ENCODE results near the gene KIAA1755. TPM values are rescaled to one million over a fixed set of nuclear protein-coding genes. Genes with fewer than 3 reads are reported as not detected.

The KIAA1755 gene
- total RNA-seq, 1 donor from 2014 or later, result not detected

GRCh38 chr20:38242848-38243708 is 17.5 kb downstream of the KIAA1755 start:
- intact Hi-C loops (cut with micrococcal nuclease), result no loop called here

- intact Hi-C loops (cut with micrococcal nuclease), result no loop called here
Measured at GRCh38 chr20:38241201-38241600, 19.3 kb downstream of the KIAA1755 start.

GRCh38 chr20:38239441-38239840 is 21.1 kb downstream of the KIAA1755 start:
- intact Hi-C loops (cut with micrococcal nuclease), result no loop called here

GRCh38 chr20:38238829-38239228 is 21.7 kb downstream of the KIAA1755 start:
- intact Hi-C loops (cut with micrococcal nuclease), result no loop called here

- intact Hi-C loops (cut with micrococcal nuclease), result no loop called here
Measured at GRCh38 chr20:38237381-38237780, 23.2 kb downstream of the KIAA1755 start.

GRCh38 chr20:38231531-38232121 is 28.9 kb downstream of the KIAA1755 start:
- intact Hi-C loops (cut with micrococcal nuclease), result no loop called here

- intact Hi-C loops (cut with micrococcal nuclease), result no loop called here
Measured at GRCh38 chr20:38230957-38231526, 29.5 kb downstream of the KIAA1755 start.

- intact Hi-C loops (cut with micrococcal nuclease), result no loop called here
Measured at GRCh38 chr20:38230253-38230551, 30.3 kb downstream of the KIAA1755 start.

- intact Hi-C loops (cut with micrococcal nuclease), result loop anchor here (1.0 kb wide), 2 partner anchors 127 to 179 kb away; no protein-coding TSS in a partner anchor
Measured at GRCh38 chr20:38229376-38230252, 30.9 kb downstream of the KIAA1755 start.

GRCh38 chr20:38228436-38228835 is 32.1 kb downstream of the KIAA1755 start:
- intact Hi-C loops (cut with micrococcal nuclease), result no loop called here

GRCh38 chr20:38227420-38228360 is 32.8 kb downstream of the KIAA1755 start:
- intact Hi-C loops (cut with micrococcal nuclease), result no loop called here

- intact Hi-C loops (cut with micrococcal nuclease), result no loop called here
Measured at GRCh38 chr20:38226553-38226952, 34.0 kb downstream of the KIAA1755 start.

GRCh38 chr20:38225900-38226263 is 34.7 kb downstream of the KIAA1755 start:
- intact Hi-C loops (cut with micrococcal nuclease), result no loop called here

- intact Hi-C loops (cut with micrococcal nuclease), result no loop called here
Measured at GRCh38 chr20:38225240-38225899, 35.2 kb downstream of the KIAA1755 start.

GRCh38 chr20:38224531-38224930 is 36.0 kb downstream of the KIAA1755 start:
- intact Hi-C loops (cut with micrococcal nuclease), result loop anchor here (5.0 kb wide), 4 partner anchors 57 to 607 kb away; partner anchors contain the start of genes TGM2 and VSTM2L

- intact Hi-C loops (cut with micrococcal nuclease), result loop anchor here (5.0 kb wide), 4 partner anchors 56 to 606 kb away; partner anchors contain the start of genes TGM2 and VSTM2L
Measured at GRCh38 chr20:38223743-38224100, 36.8 kb downstream of the KIAA1755 start.

- intact Hi-C loops (cut with micrococcal nuclease), result loop anchor here (1.0 to 5.0 kb wide), 5 partner anchors 56 to 606 kb away; partner anchors contain the start of genes TGM2 and VSTM2L
Measured at GRCh38 chr20:38222923-38223742, 37.4 kb downstream of the KIAA1755 start.

- intact Hi-C loops (cut with micrococcal nuclease), result loop anchor here (1.0 to 5.0 kb wide), 5 partner anchors 55 to 605 kb away; partner anchors contain the start of genes TGM2 and VSTM2L
Measured at GRCh38 chr20:38222231-38222922, 38.2 kb downstream of the KIAA1755 start.

Data from T-helper 1 cell treated with Interleukin-12 subunit alpha and Interleukin-12 subunit beta and Interleukin-4 antibody, amounts not matched to agents 30 ng/mL and 1 ng/mL, for 36 hours (primary cell).